Fibroblast of lung (primary cell): ENCODE results near the gene TOMM70. TPM values are rescaled to one million over a fixed set of nuclear protein-coding genes. Genes with fewer than 3 reads are reported as not detected.

Source experiments
- DNase-seq, 2 donors: peaks; one replicate each; pipeline versions ENCODE4 v3.0.0 to v3.0.0-alpha.2; 2010; ENCODE audit warnings: low read depth in 2 of 2
- H2AFZ ChIP-seq: 2 replicates; pipeline ENCODE4 v1.5.1; 2012; ENCODE audit warnings: low read length, control low read depth, inconsistent platforms
- H3K27ac ChIP-seq: 2 replicates; pipeline ENCODE4 v1.5.1; 2011; ENCODE audit warnings: low read length, control low read depth; ENCODE audit not compliant: insufficient read depth
- H3K27me3 ChIP-seq: 2 replicates; pipeline ENCODE4 v1.5.1; 2011; ENCODE audit warnings: mild to moderate bottlenecking, low read length; ENCODE audit not compliant: control insufficient read depth, insufficient read depth
- H3K36me3 ChIP-seq: 2 replicates; pipeline ENCODE4 v1.5.1; 2011; ENCODE audit warnings: low read length; ENCODE audit not compliant: control insufficient read depth, insufficient read depth
- H3K4me1 ChIP-seq: 2 replicates; pipeline ENCODE4 v1.5.1; 2011; ENCODE audit warnings: low read length; ENCODE audit not compliant: control insufficient read depth, insufficient read depth; ENCODE audit errors: extremely low read depth
- H3K4me2 ChIP-seq: 2 replicates; pipeline ENCODE4 v1.5.1; 2011; ENCODE audit warnings: low read length, control low read depth; ENCODE audit not compliant: insufficient read depth; ENCODE audit errors: extremely low read depth
- H3K4me3 ChIP-seq, 4 experiments: fragments of 200-600 bp in 1 of 4; sonication (generic) in 1 of 4; replicated peaks in 1 of 4; 2 replicates each; pipeline ENCODE4 v1.5.1; 2011 to 2016; ENCODE audit warnings: low read length in 4 of 4, low read depth in 3 of 4, mild to moderate bottlenecking in 3 of 4, control low read depth in 2 of 4, inconsistent platforms in 1 of 4, mixed read lengths in 1 of 4; ENCODE audit not compliant: insufficient read depth in 1 of 4; ENCODE audit errors: control extremely low read depth in 1 of 4
- H3K79me2 ChIP-seq: 2 replicates; pipeline ENCODE4 v1.5.1; 2012; ENCODE audit warnings: mild to moderate bottlenecking, low read length, inconsistent platforms; ENCODE audit not compliant: control insufficient read depth, insufficient read depth
- H3K9ac ChIP-seq: 2 replicates; pipeline ENCODE4 v1.5.1; 2011; ENCODE audit warnings: mild to moderate bottlenecking, low read length, control low read depth; ENCODE audit not compliant: insufficient read depth
- H3K9me3 ChIP-seq: 2 replicates; pipeline ENCODE4 v1.5.1; 2012; ENCODE audit warnings: low read depth, low read length; ENCODE audit not compliant: control insufficient read depth, insufficient read depth
- H4K20me1 ChIP-seq: 2 replicates; pipeline ENCODE4 v1.5.1; 2011; ENCODE audit warnings: low read length; ENCODE audit not compliant: control insufficient read depth, insufficient read depth; ENCODE audit errors: extremely low read depth
- CTCF ChIP-seq, 2 donors: IDR thresholded peaks in 1 of 2; conservative IDR thresholded peaks in 1 of 2; 1 replicate in 1 of 2; 2 replicates in 1 of 2; pipeline ENCODE4 v1.5.1; 2011 to 2012; ENCODE audit warnings: low read length in 2 of 2, control low read depth in 1 of 2, inconsistent platforms in 1 of 2, low read depth in 1 of 2, mild to moderate bottlenecking in 1 of 2
- EZH2 ChIP-seq: IDR thresholded peaks from 2 replicates; pipeline ENCODE4 v1.5.1; 2012; ENCODE audit warnings: low read length, control low read depth, mild to moderate bottlenecking; ENCODE audit errors: missing control alignments
- polyA plus RNA-seq, 2 donors: library from polyadenylated mRNA; depleted of rRNA in 1 of 2; stranded (reverse) in 1 of 2; unstranded in 1 of 2; fragments of >200 nt; gene quantifications; 2 replicates each; pipeline ENCODE4 v1.2.1, GENCODE V29; 2011 to 2012; ENCODE audit warnings: missing spikeins in 1 of 2
- total RNA-seq: library from RNA; depleted of rRNA; stranded (reverse); fragments of >200 nt; gene quantifications from 2 replicates; pipeline ENCODE4 v1.2.1, GENCODE V29; 2014

TOMM70 gene
- total and polyA plus RNA-seq, 2 donors (not counting 1 experiment from before 2014, with no cell fraction given), result 41.8 to 56.1 TPM

GRCh38 chr3:100401674-100402041 is 769 bp upstream of the TOMM70 start:
- peak overlapping the region; percentile 67 for H2AFZ ChIP-seq
- no peaks in the 10 kb centered on the region for H3K27me3 ChIP-seq
- H4K20me1 ChIP-seq, result no peaks in the 10 kb centered on the region
- peaks cover 58% of the 10 kb centered on the region for H3K79me2 ChIP-seq
- TF ChIP-seq EZH2 (no peak), CTCF (conservative IDR thresholded peaks at IDR 0.05 in 1 of 2, IDR thresholded peaks at IDR 0.05 in 1 of 2; ENCODE audit: low read depth in 1 of 2, low read length in 2 of 2) (no peak)
- DNase-seq, result peak; percentile 48 to 66
- H3K4me3 ChIP-seq, result peak overlapping the region; percentile 71 to 97 (median 89)
- no peaks in the 10 kb centered on the region for H3K9me3 ChIP-seq
- peak overlapping the region; percentile 90 for H3K4me2 ChIP-seq
- H3K9ac ChIP-seq, result peak overlapping the region; percentile 90
- no peaks in the 10 kb centered on the region for H3K4me1 ChIP-seq
- H3K27ac ChIP-seq, result peak overlapping the region; percentile 98
- H3K36me3 ChIP-seq, result no peaks in the 10 kb centered on the region

- no peaks in the 10 kb centered on the region for H4K20me1 ChIP-seq
- H3K27me3 ChIP-seq, result no peaks in the 10 kb centered on the region
Observed at GRCh38 chr3:100400419-100400779, 490 bp downstream of the TOMM70 start.

GRCh38 chr3:100399341-100400071 is 1.4 kb downstream of the TOMM70 start:
- no peaks in the 10 kb centered on the region for H3K9me3 ChIP-seq
- DNase-seq, result no peak
- no peaks in the 10 kb centered on the region for H3K36me3 ChIP-seq
- H3K9ac ChIP-seq, result peak overlapping the region; percentile 45
- H3K27me3 ChIP-seq, result no peaks in the 10 kb centered on the region
- peak overlapping the region; percentile 96 for H3K4me2 ChIP-seq
- H4K20me1 ChIP-seq, result no peaks in the 10 kb centered on the region
- H3K27ac ChIP-seq, result peak overlapping the region; percentile 98
- TF ChIP-seq EZH2, result no peak
- no peaks in the 10 kb centered on the region for H3K4me1 ChIP-seq
- peaks cover 80% of the 10 kb centered on the region for H3K79me2 ChIP-seq
- no peak overlapping the region for H2AFZ ChIP-seq
- H3K4me3 ChIP-seq, result peak overlapping the region; percentile 71 to 97 (median 89)

More at GRCh38 chr3:100400419-100400779, 490 bp downstream of the TOMM70 start:
- TF ChIP-seq EZH2, result no peak
- no peak for TF ChIP-seq CTCF (conservative IDR thresholded peaks at IDR 0.05 in 1 of 2, IDR thresholded peaks at IDR 0.05 in 1 of 2; ENCODE audit: low read depth in 1 of 2, low read length in 2 of 2)
- Histone ChIP-seq H3K4me3 (peak overlapping the region; percentile 71 to 97 (median 89)), H3K9ac (peak overlapping the region; percentile 90), H3K9me3 (no peaks in the 10 kb centered on the region), H3K4me1 (no peaks in the 10 kb centered on the region), H3K27ac (peak overlapping the region; percentile 98), H3K36me3 (no peaks in the 10 kb centered on the region), H3K4me2 (peak overlapping the region; percentile 96), H2AFZ (peak overlapping the region; percentile 30), H3K79me2 (peaks cover 71% of the 10 kb centered on the region)
- peak in 1 of 2 donors; percentile 12 for DNase-seq
